ENCODE measurements around the gene H1-8.

- TF ChIP-seq POLR2A (IDR thresholded peaks at IDR 0.05) (no peak), CTCF (IDR thresholded peaks at IDR 0.05) (no peak)
Observed at GRCh38 chr3:129554356-129555152, 11.6 kb downstream of the H1-8 start.

Measured in upper lobe of left lung (tissue), 4 donors.